SK-N-SH (cell line): ENCODE measurements around the gene PHLPP1. TPM values are rescaled to one million over a fixed set of nuclear protein-coding genes. Genes with fewer than 3 reads are reported as not detected.

ENCODE experiments used
- CTCF ChIA-PET: fragments of 300-600, 350-600 bp; formaldehyde crosslinking; extraction: SDS; loops from one replicate; lab custom pipeline; 2021; lab: Yijun Ruan, JAX
- POLR2A ChIA-PET: fragments of 350-600 bp; sonication (Branson Sonifier 250); formaldehyde crosslinking; extraction: SDS; loops from one replicate; lab custom pipeline; 2020; ENCODE audit warnings: antibody characterized with exemption, inconsistent platforms; lab: Yijun Ruan, JAX
- DNase-seq: peaks from one replicate; pipeline ENCODE4 v3.0.0; 2012
- H2AFZ ChIP-seq: fragments of 200-600 bp; sonication (generic); 2 replicates; pipeline ENCODE4 v1.8.1; 2016; ENCODE audit warnings: antibody characterized with exemption, mild to moderate bottlenecking, low read depth
- H3F3A ChIP-seq: fragments of 200-600 bp; sonication (generic); replicated peaks from 2 replicates; pipeline ENCODE3; 2016; ENCODE audit warnings: antibody characterized with exemption, mild to moderate bottlenecking; ENCODE audit not compliant: insufficient read depth
- H3K27ac ChIP-seq, 2 experiments: fragments of 200-500 bp in 1 of 2; fragments of 200-600 bp in 1 of 2; sonication (Bioruptor generic) in 1 of 2; sonication (generic), shearing (Covaris generic) in 1 of 2; 2 replicates each; pipeline versions ENCODE4 v1.5.1 to v1.6.1; 2014 to 2016; ENCODE audit warnings: low read depth in 2 of 2, inconsistent platforms in 1 of 2, low read length in 1 of 2, mild to moderate bottlenecking in 1 of 2, mixed read lengths in 1 of 2
- H3K27me3 ChIP-seq: fragments of 200-600 bp; sonication (generic), shearing (Covaris generic); 2 replicates; pipeline ENCODE4 v1.6.1; 2016; ENCODE audit warnings: mixed run types; ENCODE audit not compliant: insufficient read depth
- H3K36me3 ChIP-seq, 2 experiments: fragments of 200-500 bp in 1 of 2; fragments of 200-600 bp in 1 of 2; sonication (Bioruptor generic) in 1 of 2; sonication (generic) in 1 of 2; replicated peaks in 1 of 2; 2 replicates each; pipeline versions ENCODE3 to v1.5.1; 2014 to 2016; ENCODE audit warnings: low read length in 1 of 2, mild to moderate bottlenecking in 1 of 2; ENCODE audit not compliant: insufficient read depth in 2 of 2, control insufficient read depth in 1 of 2
- H3K4me1 ChIP-seq, 2 experiments: fragments of 200-500 bp in 1 of 2; fragments of 200-600 bp in 1 of 2; sonication (Bioruptor generic) in 1 of 2; sonication (generic), shearing (Covaris generic) in 1 of 2; 2 replicates each; pipeline versions ENCODE4 v1.5.1 to v1.6.1; 2014 to 2016; ENCODE audit warnings: low read depth in 1 of 2, low read length in 1 of 2, mixed run types in 1 of 2; ENCODE audit not compliant: insufficient read depth in 2 of 2, control insufficient read depth in 1 of 2
- H3K4me2 ChIP-seq: fragments of 200-600 bp; sonication (generic), shearing (Covaris generic); 2 replicates; pipeline ENCODE4 v1.6.1; 2017; ENCODE audit warnings: mixed run types
- H3K4me3 ChIP-seq, 2 experiments: fragments of 200-500 bp in 1 of 2; fragments of 200-600 bp in 1 of 2; sonication (Bioruptor generic) in 1 of 2; sonication (generic), shearing (Covaris generic) in 1 of 2; 2 replicates each; pipeline versions ENCODE4 v1.5.1 to v1.8.1; 2014 to 2016; ENCODE audit warnings: low read depth in 2 of 2, inconsistent platforms in 1 of 2, low read length in 1 of 2, mild to moderate bottlenecking in 1 of 2, mixed read lengths in 1 of 2, moderate library complexity in 1 of 2
- H3K79me2 ChIP-seq: fragments of 200-600 bp; sonication (generic); 2 replicates; pipeline ENCODE4 v1.8.1; 2017; ENCODE audit warnings: mild to moderate bottlenecking; ENCODE audit not compliant: insufficient read depth
- H3K9ac ChIP-seq: fragments of 200-600 bp; sonication (generic); 2 replicates; pipeline ENCODE4 v1.6.1; 2017; ENCODE audit warnings: mixed run types
- H3K9me2 ChIP-seq: fragments of 200-600 bp; sonication (generic); 2 replicates; pipeline ENCODE4 v1.6.1; 2017; ENCODE audit warnings: mixed run types
- H3K9me3 ChIP-seq: fragments of 200-600 bp; sonication (generic); 2 replicates; pipeline ENCODE4 v1.6.1; 2017; ENCODE audit warnings: mixed run types, mild to moderate bottlenecking, moderate library complexity
- H4K20me1 ChIP-seq: fragments of 200-600 bp; sonication (generic); 2 replicates; pipeline ENCODE4 v1.6.1; 2017; ENCODE audit warnings: mild to moderate bottlenecking, mixed run types; ENCODE audit not compliant: insufficient read depth
- CHD2 ChIP-seq: fragments of 150-350 bp; IDR thresholded peaks from 2 replicates; pipeline ENCODE4 v1.6.1; 2018; ENCODE audit warnings: low read length; ENCODE audit not compliant: partially characterized antibody
- EP300 ChIP-seq, 2 experiments: IDR thresholded peaks; 2 replicates each; pipeline versions ENCODE4 v1.4.0 to v1.6.1; 2012; ENCODE audit warnings: borderline replicate concordance in 1 of 2, low read depth in 1 of 2, low read length in 1 of 2
- EZH2phosphoT487 ChIP-seq: fragments of 200-600 bp; sonication (generic); IDR thresholded peaks from 2 replicates; pipeline ENCODE4 v1.6.1; 2017; ENCODE audit warnings: low read depth, mixed run types, mild to moderate bottlenecking, antibody characterized with exemption, moderate library complexity, borderline replicate concordance
- FOXJ3 ChIP-seq: sonication (generic); formaldehyde crosslinking; IDR thresholded peaks from 2 replicates; pipeline ENCODE4 v1.5.1; 2020; ENCODE audit warnings: mild to moderate bottlenecking, missing genetic modification reagents
- GABPA ChIP-seq: IDR thresholded peaks from 2 replicates; pipeline ENCODE4 v1.4.0; 2012; ENCODE audit warnings: low read depth, mild to moderate bottlenecking
- IRF3 ChIP-seq: fragments of 150-350 bp; IDR thresholded peaks from 2 replicates; pipeline ENCODE4 v1.6.1; 2016; ENCODE audit warnings: mild to moderate bottlenecking, low read depth, low read length
- JUND ChIP-seq: IDR thresholded peaks from 2 replicates; pipeline ENCODE4 v1.4.0; 2012
- MAX ChIP-seq: IDR thresholded peaks from 2 replicates; pipeline ENCODE4 v1.4.0; 2012; ENCODE audit warnings: low read depth
- MEF2A ChIP-seq: IDR thresholded peaks from 2 replicates; pipeline ENCODE4 v1.4.0; 2012; ENCODE audit warnings: low read depth, borderline replicate concordance
- NRF1 ChIP-seq: IDR thresholded peaks from 2 replicates; pipeline ENCODE4 v1.6.1; 2012; ENCODE audit warnings: low read depth, mild to moderate bottlenecking, low read length
- PBX3 ChIP-seq: IDR thresholded peaks from 2 replicates; pipeline ENCODE4; 2012
- POLR2AphosphoS5 ChIP-seq: IDR thresholded peaks from 2 replicates; pipeline ENCODE4 v1.6.1; 2012; ENCODE audit warnings: low read depth, low read length
- RAD21 ChIP-seq: IDR thresholded peaks from 2 replicates; pipeline ENCODE4 v1.6.1; 2012; ENCODE audit warnings: mild to moderate bottlenecking, low read length
- RCOR1 ChIP-seq: fragments of 150-350 bp; IDR thresholded peaks from 2 replicates; pipeline ENCODE4 v1.6.1; 2017; ENCODE audit warnings: antibody characterized with exemption, low read length
- RFX5 ChIP-seq: IDR thresholded peaks from 2 replicates; pipeline ENCODE4 v1.6.1; 2012; ENCODE audit warnings: mild to moderate bottlenecking, improper control_type of control experiment, low read length
- RXRA ChIP-seq: IDR thresholded peaks from 2 replicates; pipeline ENCODE4 v1.4.0; 2012; ENCODE audit warnings: low read depth, mild to moderate bottlenecking, borderline replicate concordance
- SMC3 ChIP-seq: IDR thresholded peaks from 2 replicates; pipeline ENCODE4 v1.6.1; 2012; ENCODE audit warnings: low read depth, low read length, improper control_type of control experiment
- YY1 ChIP-seq: IDR thresholded peaks from 2 replicates; pipeline ENCODE4 v1.4.0; 2012; ENCODE audit warnings: low read depth, mild to moderate bottlenecking
- whole genome bisulfite sequencing: methylation state at CpG from one replicate; pipeline ENCODE4 v1.1.6; 2017; ENCODE audit warnings: low lambda C conversion rate; 5-methylcytosine and 5-hydroxymethylcytosine counted together
- polyA plus RNA-seq, 3 experiments: library from polyadenylated mRNA; depleted of rRNA; stranded (reverse); fragments of >200 nt; gene quantifications; 2 replicates each; pipeline ENCODE4 v1.2.3, GENCODE V29; 2012
- TF ChIP-seq, protein P1 (sequence below): fragments of 200-600 bp; sonication (generic); IDR thresholded peaks from 2 replicates; pipeline ENCODE4 v1.6.1; 2017; ENCODE audit warnings: antibody characterized with exemption, mild to moderate bottlenecking, moderate library complexity
- TF ChIP-seq, protein P2 (sequence below): IDR thresholded peaks from 2 replicates; pipeline ENCODE4 v1.4.0; 2012; ENCODE audit warnings: low read depth, borderline replicate concordance

PHLPP1 gene
- polyA plus RNA-seq, 1 of the 3 experiments (the other 2 are of a cell fraction), result 4.6 TPM

GRCh38 chr18:62957885-62958472, 242.6 kb downstream of the PHLPP1 start:
- CTCF ChIA-PET, result interaction anchor here (0.6 to 4.8 kb wide), 17 partner anchors 9 to 532 kb away, joined by 3 to 56 read pairs (median 4); partner anchors contain the start of gene PHLPP1
- TF ChIP-seq IRF3 (no peak), POLR2AphosphoS5 (no peak), PBX3 (no peak), SMC3 (peak; percentile 53), FOXJ3 (no peak), RFX5 (no peak), RCOR1 (no peak), RAD21 (peak; percentile 58), CHD2 (no peak), JUND (no peak), YY1 (no peak), EP300 (IDR thresholded peaks at IDR 0.05; ENCODE audit: borderline replicate concordance in 1 of 2, low read depth in 1 of 2, low read length in 1 of 2) (no peak), MEF2A (no peak)
- TF ChIP-seq, protein P1, sequence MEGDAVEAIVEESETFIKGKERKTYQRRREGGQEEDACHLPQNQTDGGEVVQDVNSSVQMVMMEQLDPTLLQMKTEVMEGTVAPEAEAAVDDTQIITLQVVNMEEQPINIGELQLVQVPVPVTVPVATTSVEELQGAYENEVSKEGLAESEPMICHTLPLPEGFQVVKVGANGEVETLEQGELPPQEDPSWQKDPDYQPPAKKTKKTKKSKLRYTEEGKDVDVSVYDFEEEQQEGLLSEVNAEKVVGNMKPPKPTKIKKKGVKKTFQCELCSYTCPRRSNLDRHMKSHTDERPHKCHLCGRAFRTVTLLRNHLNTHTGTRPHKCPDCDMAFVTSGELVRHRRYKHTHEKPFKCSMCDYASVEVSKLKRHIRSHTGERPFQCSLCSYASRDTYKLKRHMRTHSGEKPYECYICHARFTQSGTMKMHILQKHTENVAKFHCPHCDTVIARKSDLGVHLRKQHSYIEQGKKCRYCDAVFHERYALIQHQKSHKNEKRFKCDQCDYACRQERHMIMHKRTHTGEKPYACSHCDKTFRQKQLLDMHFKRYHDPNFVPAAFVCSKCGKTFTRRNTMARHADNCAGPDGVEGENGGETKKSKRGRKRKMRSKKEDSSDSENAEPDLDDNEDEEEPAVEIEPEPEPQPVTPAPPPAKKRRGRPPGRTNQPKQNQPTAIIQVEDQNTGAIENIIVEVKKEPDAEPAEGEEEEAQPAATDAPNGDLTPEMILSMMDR, result peak; percentile 73
- Histone ChIP-seq H3F3A (no peaks in the 10 kb centered on the region), H3K4me1 (no peaks in the 10 kb centered on the region), H3K9me3 (no peaks in the 10 kb centered on the region), H2AFZ (no peak overlapping the region), H3K9ac (no peak overlapping the region), H3K27me3 (no peaks in the 10 kb centered on the region), H3K9me2 (no peaks in the 10 kb centered on the region), H3K79me2 (no peaks in the 10 kb centered on the region), H3K4me2 (no peak overlapping the region), H4K20me1 (no peaks in the 10 kb centered on the region), H3K4me3 (no peak overlapping the region), H3K36me3 (peaks cover 3 to 7% of the 10 kb centered on the region in 2 experiments), H3K27ac (no peak overlapping the region)
- WGBS, result 48% methylated on average over 8 of the region's 9 CpGs
- DNase-seq, result no peak
- POLR2A ChIA-PET, result no interaction called here

DNA sequence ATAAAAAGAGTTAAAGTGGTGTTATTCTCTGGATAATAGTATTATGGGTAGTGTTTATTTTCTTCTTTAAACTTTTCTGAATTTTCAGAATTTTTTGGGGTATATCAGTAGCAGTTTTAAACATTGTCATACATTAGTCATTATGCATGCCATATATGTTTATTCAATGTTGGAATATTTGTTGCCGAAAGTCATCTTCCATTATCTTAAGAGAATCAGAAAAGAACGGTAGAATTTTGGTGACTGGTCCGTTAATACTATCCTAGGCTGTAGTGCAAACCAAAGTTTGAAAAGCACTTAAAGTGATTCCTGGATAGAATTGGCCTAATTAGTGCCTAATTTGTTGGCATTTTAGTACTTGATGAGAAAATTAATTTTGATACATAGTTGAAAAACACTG, 244.1 kb downstream of the PHLPP1 start:
- H3K4me2 ChIP-seq, result no peak overlapping the region
- ChIA-PET CTCF (interaction anchor here (3.0 to 4.8 kb wide), 3 partner anchors 23 to 374 kb away, joined by 10 to 56 read pairs (median 49); partner anchors contain the start of gene PHLPP1), POLR2A (no interaction called here)
- H3K9ac ChIP-seq, result no peak overlapping the region
- H3K27ac ChIP-seq, result no peak overlapping the region
- no peaks in the 10 kb centered on the region for H3K79me2 ChIP-seq
- H3K4me3 ChIP-seq, result no peak overlapping the region
- no peaks in the 10 kb centered on the region for H3K4me1 ChIP-seq
- H2AFZ ChIP-seq, result no peak overlapping the region
- no peak for DNase-seq
- H3K9me3 ChIP-seq, result no peaks in the 10 kb centered on the region
- H3F3A ChIP-seq, result no peaks in the 10 kb centered on the region
- WGBS, result 94% methylated on average over 3 of the region's 3 CpGs
- no peaks in the 10 kb centered on the region for H3K9me2 ChIP-seq
- peaks cover 7 to 10% of the 10 kb centered on the region in 2 experiments for H3K36me3 ChIP-seq
- H4K20me1 ChIP-seq, result no peaks in the 10 kb centered on the region
- H3K27me3 ChIP-seq, result no peaks in the 10 kb centered on the region
- TF ChIP-seq PBX3, result no peak
- no peak for TF ChIP-seq NRF1
- no peak for TF ChIP-seq RXRA
- no peak for TF ChIP-seq GABPA
- no peak for TF ChIP-seq IRF3
- TF ChIP-seq MAX, result no peak
- TF ChIP-seq EZH2phosphoT487, result no peak
- TF ChIP-seq, protein P2, sequence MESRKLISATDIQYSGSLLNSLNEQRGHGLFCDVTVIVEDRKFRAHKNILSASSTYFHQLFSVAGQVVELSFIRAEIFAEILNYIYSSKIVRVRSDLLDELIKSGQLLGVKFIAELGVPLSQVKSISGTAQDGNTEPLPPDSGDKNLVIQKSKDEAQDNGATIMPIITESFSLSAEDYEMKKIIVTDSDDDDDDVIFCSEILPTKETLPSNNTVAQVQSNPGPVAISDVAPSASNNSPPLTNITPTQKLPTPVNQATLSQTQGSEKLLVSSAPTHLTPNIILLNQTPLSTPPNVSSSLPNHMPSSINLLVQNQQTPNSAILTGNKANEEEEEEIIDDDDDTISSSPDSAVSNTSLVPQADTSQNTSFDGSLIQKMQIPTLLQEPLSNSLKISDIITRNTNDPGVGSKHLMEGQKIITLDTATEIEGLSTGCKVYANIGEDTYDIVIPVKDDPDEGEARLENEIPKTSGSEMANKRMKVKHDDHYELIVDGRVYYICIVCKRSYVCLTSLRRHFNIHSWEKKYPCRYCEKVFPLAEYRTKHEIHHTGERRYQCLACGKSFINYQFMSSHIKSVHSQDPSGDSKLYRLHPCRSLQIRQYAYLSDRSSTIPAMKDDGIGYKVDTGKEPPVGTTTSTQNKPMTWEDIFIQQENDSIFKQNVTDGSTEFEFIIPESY, result no peak
